K562 (cell line): ENCODE results near the gene PLEKHN1. TPM values are rescaled to one million over a fixed set of nuclear protein-coding genes. Genes with fewer than 3 reads are reported as not detected.

Source experiments
- ADNP ChIP-seq: fragments of 200-800 bp; sonication (Bioruptor generic); IDR thresholded peaks from 2 replicates; pipeline ENCODE4 v1.6.1; 2016; ENCODE audit warnings: missing genetic modification characterization, missing compliant biosample characterization
- ARID1B ChIP-seq: fragments of 450-650 bp; IDR thresholded peaks from 2 replicates; pipeline ENCODE4 v1.6.1; 2016; ENCODE audit warnings: antibody characterized with exemption, mild to moderate bottlenecking, inconsistent platforms
- CREBBP ChIP-seq: IDR thresholded peaks from one replicate; pipeline ENCODE4 v1.6.1; 2012; ENCODE audit warnings: low read depth, mild to moderate bottlenecking, control low read depth, inconsistent platforms, low read length
- EHMT2 ChIP-seq: fragments of 450-650 bp; IDR thresholded peaks from 2 replicates; pipeline ENCODE4 v1.6.1; 2018; ENCODE audit warnings: antibody characterized with exemption
- FUS ChIP-seq: fragments of 200-400 bp; formaldehyde crosslinking; optimal IDR thresholded peaks from 2 replicates; pipeline ENCODE3; 2017; ENCODE audit warnings: low read depth, low read length
- NFIC ChIP-seq: fragments of 450-650 bp; IDR thresholded peaks from 2 replicates; pipeline ENCODE4 v1.6.1; 2017; ENCODE audit warnings: mild to moderate bottlenecking, inconsistent platforms
- SRF ChIP-seq, 2 experiments: fragments of 250-450, 450-650 bp in 1 of 2; sonication (Bioruptor Pico) in 1 of 2; sonication (generic) in 1 of 2; formaldehyde crosslinking; IDR thresholded peaks; 2 replicates each; pipeline versions ENCODE4 v1.5.0 to v1.5.1; 2020 to 2022; ENCODE audit warnings: mild to moderate bottlenecking in 1 of 2, missing genetic modification reagents in 1 of 2
- TCF7L2 ChIP-seq: fragments of 150-350 bp; IDR thresholded peaks from 2 replicates; pipeline ENCODE4 v1.6.1; 2016; ENCODE audit warnings: low read depth, mild to moderate bottlenecking, low read length, moderate library complexity
- ZC3H8 ChIP-seq: fragments of 450-650 bp; IDR thresholded peaks from 2 replicates; pipeline ENCODE4 v1.6.1; 2017
- ZNF121 ChIP-seq: sonication (generic); formaldehyde crosslinking; conservative IDR thresholded peaks from 2 replicates; pipeline ENCODE4 v1.8.0; 2022; ENCODE audit warnings: missing genetic modification reagents
- ZNF197 ChIP-seq: fragments of 200-800 bp; sonication (Bioruptor generic); IDR thresholded peaks from 2 replicates; pipeline ENCODE4 v1.6.1; 2016; ENCODE audit warnings: low read depth, missing genetic modification characterization, missing compliant biosample characterization
- polyA plus RNA-seq, 8 experiments: library from polyadenylated mRNA; depleted of rRNA in 4 of 8; stranded (reverse) in 5 of 8; unstranded in 3 of 8; fragments of >200 nt; fragmentation: Nextera tagmentation in 2 of 8; fragmentation: Illumina TruSeq in 1 of 8; extraction: Ambion mirVana in 2 of 8; extraction: Trizol in 1 of 8; gene quantifications; 2 replicates each; pipeline versions ENCODE4 v1.2.1 to v1.2.3, GENCODE V29; 2011 to 2014; ENCODE audit warnings: inconsistent platforms in 1 of 8, missing spikeins in 1 of 8
- total RNA-seq, 7 experiments: library from RNA; depleted of rRNA in 6 of 7; stranded (reverse); fragments of >200 nt in 6 of 7; fragmentation: Illumina TruSeq in 2 of 7; extraction: Trizol in 2 of 7; gene quantifications; 2 replicates each; pipeline versions ENCODE4 v1.2.1 to v1.2.3, GENCODE V29; 2011 to 2021; ENCODE audit warnings: low replicate concordance in 1 of 7
- TF ChIP-seq, protein P1 (sequence below): fragments of 450-650 bp; IDR thresholded peaks from 2 replicates; pipeline ENCODE4 v1.6.1; 2016; ENCODE audit warnings: low read depth, mild to moderate bottlenecking, moderate library complexity
- TF ChIP-seq, protein P2 (sequence below): fragments of 250-450 bp; sonication (Bioruptor Pico); IDR thresholded peaks from 2 replicates; pipeline ENCODE4 v1.9.0; 2021; ENCODE audit warnings: mild to moderate bottlenecking, inconsistent platforms
- TF ChIP-seq, protein P3 (sequence below), 2 experiments: fragments of 450-650 bp in 1 of 2; sonication (generic) in 1 of 2; formaldehyde crosslinking in 1 of 2; IDR thresholded peaks; 2 replicates each; pipeline versions ENCODE4 v1.7.1 to v1.9.0; 2016 to 2022; ENCODE audit warnings: inconsistent platforms in 1 of 2, mild to moderate bottlenecking in 1 of 2, missing genetic modification reagents in 1 of 2
- TF ChIP-seq, protein P4 (sequence below): fragments of 450-650 bp; formaldehyde crosslinking; IDR thresholded peaks from 2 replicates; pipeline ENCODE4 v1.4.0; 2022; ENCODE audit warnings: mild to moderate bottlenecking, moderate library complexity

The PLEKHN1 gene
- total and polyA plus RNA-seq, 9 of the 15 experiments (the other 6 are each of a cell fraction or from before 2014, with no cell fraction given), result 0.07 to 1.5 (median 0.13) TPM; not detected in 2

DNA sequence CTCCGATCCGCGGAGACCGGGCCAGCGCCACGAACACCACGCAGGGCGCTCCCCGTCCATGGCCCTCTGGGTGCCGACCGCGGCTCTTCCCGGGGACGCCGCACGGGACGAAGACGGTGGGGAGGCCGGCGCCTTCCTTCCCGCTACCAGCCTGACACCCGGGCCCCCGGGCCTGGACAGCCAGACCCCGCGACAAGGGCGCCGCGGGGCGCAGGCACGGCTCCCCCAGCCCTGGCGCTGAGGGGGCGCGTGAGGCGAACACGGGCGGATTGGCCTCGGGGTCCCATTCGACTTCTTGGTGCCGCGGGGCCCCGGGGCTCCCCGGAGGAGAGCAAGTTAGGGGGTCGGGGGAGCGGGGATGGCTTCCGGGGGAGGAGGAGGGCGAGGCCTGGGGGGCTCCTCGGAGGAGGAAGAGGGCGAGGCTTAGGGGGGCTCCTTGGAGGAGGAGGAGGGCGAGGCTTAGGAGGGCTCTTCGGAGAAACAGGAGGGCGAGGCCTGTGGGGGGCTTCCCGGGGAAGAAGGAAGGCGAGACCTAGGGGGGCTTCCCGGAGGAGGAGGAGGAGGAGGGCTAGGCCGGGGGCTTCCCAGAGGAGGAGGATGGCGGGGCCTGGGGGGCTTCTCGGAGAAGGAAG lies 6.4 kb upstream of the PLEKHN1 start (continued):
- TF ChIP-seq, protein P1, sequence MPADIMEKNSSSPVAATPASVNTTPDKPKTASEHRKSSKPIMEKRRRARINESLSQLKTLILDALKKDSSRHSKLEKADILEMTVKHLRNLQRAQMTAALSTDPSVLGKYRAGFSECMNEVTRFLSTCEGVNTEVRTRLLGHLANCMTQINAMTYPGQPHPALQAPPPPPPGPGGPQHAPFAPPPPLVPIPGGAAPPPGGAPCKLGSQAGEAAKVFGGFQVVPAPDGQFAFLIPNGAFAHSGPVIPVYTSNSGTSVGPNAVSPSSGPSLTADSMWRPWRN, result no peak
- TF ChIP-seq, protein P2, sequence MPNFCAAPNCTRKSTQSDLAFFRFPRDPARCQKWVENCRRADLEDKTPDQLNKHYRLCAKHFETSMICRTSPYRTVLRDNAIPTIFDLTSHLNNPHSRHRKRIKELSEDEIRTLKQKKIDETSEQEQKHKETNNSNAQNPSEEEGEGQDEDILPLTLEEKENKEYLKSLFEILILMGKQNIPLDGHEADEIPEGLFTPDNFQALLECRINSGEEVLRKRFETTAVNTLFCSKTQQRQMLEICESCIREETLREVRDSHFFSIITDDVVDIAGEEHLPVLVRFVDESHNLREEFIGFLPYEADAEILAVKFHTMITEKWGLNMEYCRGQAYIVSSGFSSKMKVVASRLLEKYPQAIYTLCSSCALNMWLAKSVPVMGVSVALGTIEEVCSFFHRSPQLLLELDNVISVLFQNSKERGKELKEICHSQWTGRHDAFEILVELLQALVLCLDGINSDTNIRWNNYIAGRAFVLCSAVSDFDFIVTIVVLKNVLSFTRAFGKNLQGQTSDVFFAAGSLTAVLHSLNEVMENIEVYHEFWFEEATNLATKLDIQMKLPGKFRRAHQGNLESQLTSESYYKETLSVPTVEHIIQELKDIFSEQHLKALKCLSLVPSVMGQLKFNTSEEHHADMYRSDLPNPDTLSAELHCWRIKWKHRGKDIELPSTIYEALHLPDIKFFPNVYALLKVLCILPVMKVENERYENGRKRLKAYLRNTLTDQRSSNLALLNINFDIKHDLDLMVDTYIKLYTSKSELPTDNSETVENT, result peak; percentile 78; the same call in 1 of the 2 replicates
- TF ChIP-seq ADNP, result no peak
- no peak for TF ChIP-seq EHMT2
- TF ChIP-seq ZC3H8, result no peak
- TF ChIP-seq NFIC, result no peak
- no peak for TF ChIP-seq ZNF197
- no peak for TF ChIP-seq CREBBP
- no peak for TF ChIP-seq SRF (CRISPR knock-in tag; IDR thresholded peaks at IDR 0.05)
- no peak for TF ChIP-seq ARID1B
- no peak for TF ChIP-seq FUS
- TF ChIP-seq TCF7L2, result no peak
- peak; percentile 29; the same call in 1 of the 2 replicates for TF ChIP-seq ZNF121
- TF ChIP-seq, protein P3, sequence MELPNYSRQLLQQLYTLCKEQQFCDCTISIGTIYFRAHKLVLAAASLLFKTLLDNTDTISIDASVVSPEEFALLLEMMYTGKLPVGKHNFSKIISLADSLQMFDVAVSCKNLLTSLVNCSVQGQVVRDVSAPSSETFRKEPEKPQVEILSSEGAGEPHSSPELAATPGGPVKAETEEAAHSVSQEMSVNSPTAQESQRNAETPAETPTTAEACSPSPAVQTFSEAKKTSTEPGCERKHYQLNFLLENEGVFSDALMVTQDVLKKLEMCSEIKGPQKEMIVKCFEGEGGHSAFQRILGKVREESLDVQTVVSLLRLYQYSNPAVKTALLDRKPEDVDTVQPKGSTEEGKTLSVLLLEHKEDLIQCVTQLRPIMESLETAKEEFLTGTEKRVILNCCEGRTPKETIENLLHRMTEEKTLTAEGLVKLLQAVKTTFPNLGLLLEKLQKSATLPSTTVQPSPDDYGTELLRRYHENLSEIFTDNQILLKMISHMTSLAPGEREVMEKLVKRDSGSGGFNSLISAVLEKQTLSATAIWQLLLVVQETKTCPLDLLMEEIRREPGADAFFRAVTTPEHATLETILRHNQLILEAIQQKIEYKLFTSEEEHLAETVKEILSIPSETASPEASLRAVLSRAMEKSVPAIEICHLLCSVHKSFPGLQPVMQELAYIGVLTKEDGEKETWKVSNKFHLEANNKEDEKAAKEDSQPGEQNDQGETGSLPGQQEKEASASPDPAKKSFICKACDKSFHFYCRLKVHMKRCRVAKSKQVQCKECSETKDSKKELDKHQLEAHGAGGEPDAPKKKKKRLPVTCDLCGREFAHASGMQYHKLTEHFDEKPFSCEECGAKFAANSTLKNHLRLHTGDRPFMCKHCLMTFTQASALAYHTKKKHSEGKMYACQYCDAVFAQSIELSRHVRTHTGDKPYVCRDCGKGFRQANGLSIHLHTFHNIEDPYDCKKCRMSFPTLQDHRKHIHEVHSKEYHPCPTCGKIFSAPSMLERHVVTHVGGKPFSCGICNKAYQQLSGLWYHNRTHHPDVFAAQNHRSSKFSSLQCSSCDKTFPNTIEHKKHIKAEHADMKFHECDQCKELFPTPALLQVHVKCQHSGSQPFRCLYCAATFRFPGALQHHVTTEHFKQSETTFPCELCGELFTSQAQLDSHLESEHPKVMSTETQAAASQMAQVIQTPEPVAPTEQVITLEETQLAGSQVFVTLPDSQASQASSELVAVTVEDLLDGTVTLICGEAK (IDR thresholded peaks at IDR 0.05), result no peak
- TF ChIP-seq, protein P3 (CRISPR knock-in tag; IDR thresholded peaks at IDR 0.05), result no peak
- TF ChIP-seq, protein P4, sequence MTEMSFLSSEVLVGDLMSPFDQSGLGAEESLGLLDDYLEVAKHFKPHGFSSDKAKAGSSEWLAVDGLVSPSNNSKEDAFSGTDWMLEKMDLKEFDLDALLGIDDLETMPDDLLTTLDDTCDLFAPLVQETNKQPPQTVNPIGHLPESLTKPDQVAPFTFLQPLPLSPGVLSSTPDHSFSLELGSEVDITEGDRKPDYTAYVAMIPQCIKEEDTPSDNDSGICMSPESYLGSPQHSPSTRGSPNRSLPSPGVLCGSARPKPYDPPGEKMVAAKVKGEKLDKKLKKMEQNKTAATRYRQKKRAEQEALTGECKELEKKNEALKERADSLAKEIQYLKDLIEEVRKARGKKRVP (CRISPR knock-in tag), result no peak
